GM12878 (cell line): Measurements from ENCODE around the gene WDR75. TPM values are rescaled to one million over a fixed set of nuclear protein-coding genes. Genes with fewer than 3 reads are reported as not detected.

Experiments
- ATAC-seq: fragments of 200-7000 bp; cut with Tn5 transposase; 3 replicates; pipeline ENCODE4 v1.9.1; 2020; ENCODE audit warnings: mild to moderate bottlenecking, moderate library complexity
- BruUV-seq: library from RNA; stranded (reverse); fragments of 400-500 nt; replicated peaks from 2 replicates; lab custom pipeline; 2021; lab: Mats Ljungman, UMichigan
- CTCF ChIA-PET: fragments of 300-600 bp; sonication (Branson Sonifier 250); formaldehyde crosslinking; extraction: SDS; loops from one replicate; lab custom pipeline; 2021; ENCODE audit warnings: inconsistent platforms; lab: Yijun Ruan, JAX
- POLR2A ChIA-PET: fragments of 350-600 bp; formaldehyde crosslinking; extraction: SDS; loops from one replicate; lab custom pipeline; 2021; ENCODE audit warnings: inconsistent platforms; lab: Charles Lee
- RAD21 ChIA-PET: fragments of 300-600 bp; sonication (Branson Sonifier 250); formaldehyde crosslinking; loops from one replicate; lab custom pipeline; 2023; ENCODE audit warnings: antibody characterized with exemption; ENCODE audit not compliant: unreplicated experiment; lab: Charles Lee
- SMC1A ChIA-PET: fragments of 300-600 bp; sonication (Branson Sonifier 250); formaldehyde crosslinking; loops from one replicate; lab custom pipeline; 2023; ENCODE audit not compliant: unreplicated experiment, uncharacterized antibody; lab: Charles Lee
- DNase-seq: peaks from one replicate; pipeline ENCODE4 v3.0.0-alpha.2; 2011; ENCODE audit warnings: low read depth, low spot score
- FAIRE-seq: peaks from 3 replicates; lab custom pipeline; 2011; peaks lifted over from hg19 to GRCh38; lab: Jason Lieb, UNC
- H2AFZ ChIP-seq: 2 replicates; pipeline ENCODE4 v1.6.0; 2011; ENCODE audit warnings: low read depth, low read length, control low read depth; ENCODE audit not compliant: control insufficient read depth
- H3K27ac ChIP-seq: 2 replicates; pipeline ENCODE4 v1.5.1; 2011; ENCODE audit warnings: control low read depth; ENCODE audit not compliant: control insufficient read depth, insufficient read depth
- H3K27me3 ChIP-seq, 2 experiments: replicated peaks in 1 of 2; 2 replicates each; pipeline versions ENCODE4 v1.6.0 to v1.6.1; 2011; ENCODE audit warnings: low read length in 1 of 2; ENCODE audit not compliant: control insufficient read depth in 2 of 2, insufficient read depth in 2 of 2
- H3K36me3 ChIP-seq, 2 experiments: 2 replicates each; pipeline ENCODE4 v1.5.1; 2011; ENCODE audit warnings: low read length in 1 of 2; ENCODE audit not compliant: control insufficient read depth in 2 of 2, insufficient read depth in 2 of 2
- H3K4me1 ChIP-seq: 2 replicates; pipeline ENCODE4 v1.6.1; 2011; ENCODE audit warnings: mild to moderate bottlenecking, low read length, moderate library complexity, mixed read lengths; ENCODE audit not compliant: control insufficient read depth, insufficient read depth
- H3K4me2 ChIP-seq: 2 replicates; pipeline ENCODE4 v1.6.0; 2011; ENCODE audit warnings: control low read depth; ENCODE audit not compliant: control insufficient read depth, insufficient read depth
- H3K4me3 ChIP-seq: fragments of 200-600 bp; sonication (generic); 2 replicates; pipeline ENCODE4 v1.5.1; 2016
- H3K79me2 ChIP-seq: 2 replicates; pipeline ENCODE4 v1.6.0; 2011; ENCODE audit warnings: low read length; ENCODE audit not compliant: control insufficient read depth, insufficient read depth
- H3K9ac ChIP-seq: 2 replicates; pipeline ENCODE4 v1.8.0; 2011; ENCODE audit warnings: low read length, control low read depth, mixed read lengths; ENCODE audit not compliant: control insufficient read depth, insufficient read depth
- H3K9me3 ChIP-seq: replicated peaks from 3 replicates; pipeline ENCODE4 v1.5.1; 2011; ENCODE audit warnings: mild to moderate bottlenecking, low read length; ENCODE audit not compliant: control insufficient read depth, insufficient read depth
- H4K20me1 ChIP-seq: 2 replicates; pipeline ENCODE4 v1.6.0; 2011; ENCODE audit not compliant: control insufficient read depth, insufficient read depth
- TAF1 ChIP-seq: IDR thresholded peaks from 2 replicates; pipeline ENCODE4 v1.6.1; 2011; ENCODE audit warnings: mild to moderate bottlenecking, low read depth, low read length, borderline replicate concordance
- WGBS: methylation state at CpG from one replicate; pipeline ENCODE4 v1.1.6; 2016; ENCODE audit warnings: low lambda C conversion rate; ENCODE audit not compliant: insufficient replicate concordance, insufficient coverage; ENCODE audit errors: missing lambda C conversion rate; 5-methylcytosine and 5-hydroxymethylcytosine counted together
- in situ Hi-C: fragments of 300-500 bp; cut with MboI; formaldehyde crosslinking; loops from 9 replicates; pipeline ENCODE4 v1.14.3; 2018; ENCODE audit warnings: mixed read lengths
- intact Hi-C: fragments of 100-400 bp; cut with micrococcal nuclease; formaldehyde crosslinking; loops from one replicate; pipeline ENCODE4 v1.14.2; 2022; ENCODE audit not compliant: unreplicated experiment
- polyA plus RNA-seq, 11 experiments: library from polyadenylated mRNA; depleted of rRNA in 4 of 11; unstranded in 6 of 11; stranded (reverse) in 5 of 11; fragments of >200 nt; fragmentation: Nextera tagmentation in 4 of 11; fragmentation: Illumina TruSeq in 1 of 11; extraction: Ambion mirVana in 4 of 11; extraction: Trizol in 1 of 11; gene quantifications; 1 replicate in 1 of 11; 2 replicates in 10 of 11; pipeline versions ENCODE4 v1.2.1 to v1.2.3, GENCODE V29; 2011 to 2016; ENCODE audit warnings: inconsistent platforms in 2 of 11, missing spikeins in 2 of 11, low read depth in 1 of 11
- total RNA-seq, 4 experiments: library from RNA; depleted of rRNA in 3 of 4; stranded (reverse); fragments of >200 nt in 3 of 4; fragmentation: Illumina TruSeq in 1 of 4; extraction: Trizol in 1 of 4; gene quantifications; 2 replicates each; pipeline versions ENCODE4 v1.2.1 to v1.2.3, GENCODE V29; 2013 to 2021
- TF ChIP-seq, protein P1 (sequence below): fragments of 450-650 bp; IDR thresholded peaks from 2 replicates; pipeline ENCODE4 v1.6.1; 2016; ENCODE audit warnings: mild to moderate bottlenecking

Gene WDR75
- total and polyA plus RNA-seq, 10 of the 15 experiments (the other 5 are each of a cell fraction or from before 2014, with no cell fraction given) = 53.1 to 98.5 (median 71.5) TPM

- SMC1A ChIA-PET = no interaction called here
- Histone ChIP-seq H3K27ac (no peak overlapping the region), H3K9ac (no peak overlapping the region), H3K4me2 (no peak overlapping the region), H3K9me3 (no peaks in the 10 kb centered on the region), H3K27me3 (no peaks in the 10 kb centered on the region), H2AFZ (no peak overlapping the region), H3K4me3 (no peak overlapping the region), H3K4me1 (no peaks in the 10 kb centered on the region), H4K20me1 (no peaks in the 10 kb centered on the region), H3K79me2 (no peaks in the 10 kb centered on the region), H3K36me3 (no peaks in the 10 kb centered on the region)
- POLR2A ChIA-PET = no interaction called here
- intact Hi-C loops (no loop called here), in situ Hi-C loops (no loop called here)
- no peak for TF ChIP-seq TAF1
- CTCF ChIA-PET = no interaction called here
- no peak for DNase-seq
- ATAC-seq = no peak
- RAD21 ChIA-PET = no interaction called here
- BruUV-seq = no TSS peak
- no peak for FAIRE-seq
- WGBS = 59% methylated on average over 1 of the region's 1 CpG
Measured at GRCh38 chr2:189499137-189499536, 57.9 kb downstream of the WDR75 start.

DNA sequence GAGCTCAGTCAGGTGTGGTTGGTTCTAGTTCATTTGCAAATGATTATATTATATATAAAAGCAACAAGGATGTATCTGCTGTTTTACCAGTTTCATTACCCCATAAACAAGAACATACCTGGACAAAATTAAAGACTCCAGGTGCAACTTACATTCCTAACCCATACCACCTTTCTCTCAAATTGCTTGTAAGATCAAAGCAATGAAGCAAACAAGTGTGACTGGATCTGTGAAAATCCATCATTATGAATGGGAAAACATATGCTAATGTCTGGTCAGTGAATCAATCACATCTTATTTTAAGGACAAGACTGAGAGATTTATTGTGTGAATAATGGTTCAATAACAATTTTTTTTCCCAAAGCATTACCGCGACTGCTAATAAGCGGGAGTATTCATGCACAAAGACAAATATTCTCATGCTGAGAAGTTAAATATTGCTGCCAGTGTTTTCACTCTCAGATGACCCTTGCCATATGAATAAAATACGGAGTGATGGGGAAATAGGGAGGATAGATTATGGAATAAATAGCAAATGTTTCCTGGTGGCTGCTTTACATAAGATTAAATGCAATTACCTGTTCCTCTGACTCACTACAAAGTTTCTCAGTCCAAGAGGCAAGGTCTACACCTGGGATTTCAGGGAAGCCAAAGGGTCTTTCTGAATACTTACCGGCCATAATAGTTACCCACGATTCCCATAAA is 59.3 kb downstream of the WDR75 start:
- FAIRE-seq = no peak
- no peaks in the 10 kb centered on the region for H3K27me3 ChIP-seq
- H4K20me1 ChIP-seq = no peaks in the 10 kb centered on the region
- TF ChIP-seq, protein P1, sequence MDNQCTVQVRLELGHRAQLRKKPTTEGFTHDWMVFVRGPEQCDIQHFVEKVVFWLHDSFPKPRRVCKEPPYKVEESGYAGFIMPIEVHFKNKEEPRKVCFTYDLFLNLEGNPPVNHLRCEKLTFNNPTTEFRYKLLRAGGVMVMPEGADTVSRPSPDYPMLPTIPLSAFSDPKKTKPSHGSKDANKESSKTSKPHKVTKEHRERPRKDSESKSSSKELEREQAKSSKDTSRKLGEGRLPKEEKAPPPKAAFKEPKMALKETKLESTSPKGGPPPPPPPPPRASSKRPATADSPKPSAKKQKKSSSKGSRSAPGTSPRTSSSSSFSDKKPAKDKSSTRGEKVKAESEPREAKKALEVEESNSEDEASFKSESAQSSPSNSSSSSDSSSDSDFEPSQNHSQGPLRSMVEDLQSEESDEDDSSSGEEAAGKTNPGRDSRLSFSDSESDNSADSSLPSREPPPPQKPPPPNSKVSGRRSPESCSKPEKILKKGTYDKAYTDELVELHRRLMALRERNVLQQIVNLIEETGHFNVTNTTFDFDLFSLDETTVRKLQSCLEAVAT = no peak
- TF ChIP-seq, all 136 proteins: peak for 0
- in situ Hi-C loops (no loop called here), intact Hi-C loops (no loop called here)
- H3K36me3 ChIP-seq = no peaks in the 10 kb centered on the region
- no peak overlapping the region for H3K4me2 ChIP-seq
- CTCF ChIA-PET = interaction anchor here (0.5 to 1.0 kb wide), 3 partner anchors 36 to 127 kb away, joined by 3 to 4 read pairs (median 3); no protein-coding TSS in a partner anchor
- RAD21 ChIA-PET = no interaction called here
- POLR2A ChIA-PET = no interaction called here
- no peaks in the 10 kb centered on the region for H3K79me2 ChIP-seq
- H3K4me1 ChIP-seq = no peaks in the 10 kb centered on the region
- no peak overlapping the region for H2AFZ ChIP-seq
- no peak overlapping the region for H3K27ac ChIP-seq
- H3K9ac ChIP-seq = no peak overlapping the region
- ATAC-seq (no peak), DNase-seq (no peak)
- no TSS peak for BruUV-seq
- whole genome bisulfite sequencing = 62% methylated on average over 6 of the region's 6 CpGs
- no peak overlapping the region for H3K4me3 ChIP-seq
- SMC1A ChIA-PET = no interaction called here
- no peaks in the 10 kb centered on the region for H3K9me3 ChIP-seq
